Astrocyte (in vitro differentiated cells and primary cell): ENCODE results near the gene SATB2. TPM values are rescaled to one million over a fixed set of nuclear protein-coding genes. Genes with fewer than 3 reads are reported as not detected.

Experiments
- DNase-seq: peaks from one replicate; pipeline ENCODE4 v3.0.0-alpha.2; 2010; ENCODE audit warnings: low read depth
- FAIRE-seq: peaks from 2 replicates; lab custom pipeline; 2011; peaks lifted over from hg19 to GRCh38; lab: Jason Lieb, UNC
- H2AFZ ChIP-seq: 2 replicates; pipeline ENCODE4 v1.6.0; 2012; ENCODE audit warnings: low read depth, low read length, inconsistent platforms
- H3K27ac ChIP-seq: 2 replicates; pipeline ENCODE4 v1.5.1; 2011; ENCODE audit warnings: low read depth, low read length, inconsistent platforms
- H3K27me3 ChIP-seq: 2 replicates; pipeline ENCODE4 v1.6.0; 2011; ENCODE audit warnings: low read length, inconsistent platforms; ENCODE audit not compliant: insufficient read depth
- H3K36me3 ChIP-seq: 2 replicates; pipeline ENCODE4 v1.5.1; 2011; ENCODE audit warnings: low read length, inconsistent platforms; ENCODE audit not compliant: insufficient read depth
- H3K4me1 ChIP-seq: 2 replicates; pipeline ENCODE4 v1.5.1; 2011; ENCODE audit warnings: low read length, inconsistent platforms; ENCODE audit not compliant: insufficient read depth
- H3K4me2 ChIP-seq: 2 replicates; pipeline ENCODE4 v1.6.0; 2012; ENCODE audit warnings: low read length, inconsistent platforms
- H3K4me3 ChIP-seq: 2 replicates; pipeline ENCODE4 v1.5.1; 2011; ENCODE audit warnings: low read depth, mild to moderate bottlenecking, low read length, inconsistent platforms; ENCODE audit not compliant: insufficient read depth
- H3K79me2 ChIP-seq: 2 replicates; pipeline ENCODE4 v1.6.0; 2012; ENCODE audit warnings: mild to moderate bottlenecking, low read length, inconsistent platforms; ENCODE audit not compliant: insufficient read depth
- H3K9ac ChIP-seq: 2 replicates; pipeline ENCODE4 v1.6.0; 2012; ENCODE audit warnings: mild to moderate bottlenecking, low read length, inconsistent platforms
- H3K9me3 ChIP-seq: 2 replicates; pipeline ENCODE4 v1.5.1; 2012; ENCODE audit warnings: low read depth, mild to moderate bottlenecking, low read length, inconsistent platforms; ENCODE audit not compliant: insufficient read depth
- H4K20me1 ChIP-seq: 2 replicates; pipeline ENCODE4 v1.6.0; 2012; ENCODE audit warnings: low read length, inconsistent platforms; ENCODE audit not compliant: insufficient read depth
- H3K27ac Mint-ChIP-seq: one replicate; pipeline ENCODE4 v1.8.0; 2021; ENCODE audit warnings: mild to moderate bottlenecking, mixed read lengths; ENCODE audit not compliant: unreplicated experiment
- H3K27me3 Mint-ChIP-seq: one replicate; pipeline ENCODE4 v1.8.0; 2021; ENCODE audit warnings: low read depth, mixed read lengths; ENCODE audit not compliant: unreplicated experiment
- H3K36me3 Mint-ChIP-seq: one replicate; pipeline ENCODE4 v1.8.0; 2021; ENCODE audit warnings: low read depth, mixed read lengths; ENCODE audit not compliant: unreplicated experiment
- H3K4me1 Mint-ChIP-seq: one replicate; pipeline ENCODE4 v1.8.0; 2021; ENCODE audit warnings: low read depth, mixed read lengths; ENCODE audit not compliant: unreplicated experiment
- H3K4me3 Mint-ChIP-seq: one replicate; pipeline ENCODE4 v1.8.0; 2021; ENCODE audit warnings: mild to moderate bottlenecking, moderate library complexity, mixed read lengths; ENCODE audit not compliant: unreplicated experiment
- H3K9me3 Mint-ChIP-seq: one replicate; pipeline ENCODE4 v1.8.0; 2021; ENCODE audit warnings: mild to moderate bottlenecking, mixed read lengths; ENCODE audit not compliant: unreplicated experiment
- EZH2 ChIP-seq: IDR thresholded peaks from 2 replicates; pipeline ENCODE4 v1.6.1; 2012; ENCODE audit warnings: mild to moderate bottlenecking, low read length, inconsistent platforms; ENCODE audit not compliant: insufficient read depth
- total RNA-seq: library from RNA; stranded (reverse); gene quantifications from 2 replicates; pipeline ENCODE4 v1.2.1, GENCODE V29; 2021
- TF ChIP-seq, protein P1 (sequence below): IDR thresholded peaks from 2 replicates; pipeline ENCODE4 v1.5.1; 2011; ENCODE audit warnings: low read depth, mild to moderate bottlenecking, inconsistent platforms, low read length, moderate library complexity; ENCODE audit not compliant: insufficient read depth

The SATB2 gene
- total RNA-seq, 1 donor from 2014 or later, result 12.3 TPM

DNA sequence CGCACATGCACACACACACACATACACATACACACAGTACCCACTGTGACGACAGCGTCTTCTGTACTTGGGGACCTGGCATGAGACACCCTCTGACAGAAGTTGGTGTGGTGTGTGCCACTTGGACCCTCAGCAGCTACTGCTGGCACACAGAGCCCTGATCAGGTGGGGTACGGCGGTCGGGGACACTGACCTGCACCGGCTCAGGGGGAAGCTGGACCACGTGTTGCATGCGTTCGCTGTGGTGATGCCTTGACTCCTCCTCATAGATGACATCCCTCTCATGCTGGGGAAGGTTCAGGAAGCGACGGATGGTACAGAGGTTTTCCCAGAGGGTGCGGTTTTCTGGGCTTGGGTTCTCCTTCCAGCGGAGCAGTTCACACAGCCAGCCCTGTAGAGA is 149.2 kb downstream of the SATB2 start:
- no peaks in the 10 kb centered on the region for H3K9me3 ChIP-seq
- no peak for DNase-seq
- no peak overlapping the region for H3K4me2 ChIP-seq
- no peaks in the 10 kb centered on the region for H4K20me1 ChIP-seq
- Mint-ChIP-seq H3K27me3 (no peaks in the 10 kb centered on the region), H3K36me3 (peaks cover 2% of the 10 kb centered on the region), H3K4me1 (peaks cover 8% of the 10 kb centered on the region), H3K4me3 (no peak overlapping the region), H3K9me3 (no peaks in the 10 kb centered on the region), H3K27ac (no peak overlapping the region)
- H3K4me1 ChIP-seq, result peaks cover 10% of the 10 kb centered on the region
- H3K9ac ChIP-seq, result no peak overlapping the region
- no peak overlapping the region for H2AFZ ChIP-seq
- TF ChIP-seq EZH2, result no peak
- TF ChIP-seq, protein P1, sequence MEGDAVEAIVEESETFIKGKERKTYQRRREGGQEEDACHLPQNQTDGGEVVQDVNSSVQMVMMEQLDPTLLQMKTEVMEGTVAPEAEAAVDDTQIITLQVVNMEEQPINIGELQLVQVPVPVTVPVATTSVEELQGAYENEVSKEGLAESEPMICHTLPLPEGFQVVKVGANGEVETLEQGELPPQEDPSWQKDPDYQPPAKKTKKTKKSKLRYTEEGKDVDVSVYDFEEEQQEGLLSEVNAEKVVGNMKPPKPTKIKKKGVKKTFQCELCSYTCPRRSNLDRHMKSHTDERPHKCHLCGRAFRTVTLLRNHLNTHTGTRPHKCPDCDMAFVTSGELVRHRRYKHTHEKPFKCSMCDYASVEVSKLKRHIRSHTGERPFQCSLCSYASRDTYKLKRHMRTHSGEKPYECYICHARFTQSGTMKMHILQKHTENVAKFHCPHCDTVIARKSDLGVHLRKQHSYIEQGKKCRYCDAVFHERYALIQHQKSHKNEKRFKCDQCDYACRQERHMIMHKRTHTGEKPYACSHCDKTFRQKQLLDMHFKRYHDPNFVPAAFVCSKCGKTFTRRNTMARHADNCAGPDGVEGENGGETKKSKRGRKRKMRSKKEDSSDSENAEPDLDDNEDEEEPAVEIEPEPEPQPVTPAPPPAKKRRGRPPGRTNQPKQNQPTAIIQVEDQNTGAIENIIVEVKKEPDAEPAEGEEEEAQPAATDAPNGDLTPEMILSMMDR, result no peak
- H3K36me3 ChIP-seq, result peaks cover 4% of the 10 kb centered on the region
- H3K79me2 ChIP-seq, result no peaks in the 10 kb centered on the region
- no peak overlapping the region for H3K4me3 ChIP-seq
- no peak overlapping the region for H3K27ac ChIP-seq
- H3K27me3 ChIP-seq, result no peaks in the 10 kb centered on the region
- no peak for FAIRE-seq

DNA sequence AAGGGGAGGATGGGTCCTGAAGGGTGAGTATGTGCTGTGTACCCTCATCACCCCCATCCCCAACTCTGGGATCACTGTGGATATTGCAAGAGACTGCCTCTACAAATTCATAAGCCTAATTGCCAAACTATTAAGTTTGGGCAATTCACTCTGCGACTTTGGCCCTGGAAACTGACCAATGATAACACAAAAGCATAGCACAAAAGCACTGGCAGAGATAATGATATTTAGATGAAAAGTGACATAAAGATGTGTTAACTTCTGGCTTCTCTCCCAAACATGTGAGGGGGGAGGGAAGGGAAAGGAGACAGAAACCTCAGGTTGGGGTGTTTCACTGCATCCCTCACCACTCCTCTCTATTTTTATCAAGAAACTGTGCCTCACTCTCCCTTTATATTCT is 150.3 kb downstream of the SATB2 start:
- H3K4me3 ChIP-seq, result no peak overlapping the region
- no peaks in the 10 kb centered on the region for H3K9me3 ChIP-seq
- H3K79me2 ChIP-seq, result no peaks in the 10 kb centered on the region
- H3K27ac ChIP-seq, result no peak overlapping the region
- H3K27me3 ChIP-seq, result no peaks in the 10 kb centered on the region
- no peak overlapping the region for H3K27ac Mint-ChIP-seq
- H3K4me2 ChIP-seq, result no peak overlapping the region
- TF ChIP-seq EZH2, result no peak
- TF ChIP-seq, protein P1, result no peak
- no peak overlapping the region for H3K4me3 Mint-ChIP-seq
- no peak overlapping the region for H3K9ac ChIP-seq
- peak; percentile 23 for DNase-seq
- H3K4me1 Mint-ChIP-seq, result peaks cover 19% of the 10 kb centered on the region
- H2AFZ ChIP-seq, result no peak overlapping the region
- FAIRE-seq, result no peak
- peaks cover 4% of the 10 kb centered on the region for H3K36me3 ChIP-seq
- H3K27me3 Mint-ChIP-seq, result no peaks in the 10 kb centered on the region
- peaks cover 21% of the 10 kb centered on the region for H3K4me1 ChIP-seq
- peaks cover 2% of the 10 kb centered on the region for H3K36me3 Mint-ChIP-seq
- no peaks in the 10 kb centered on the region for H3K9me3 Mint-ChIP-seq
- no peaks in the 10 kb centered on the region for H4K20me1 ChIP-seq

DNA sequence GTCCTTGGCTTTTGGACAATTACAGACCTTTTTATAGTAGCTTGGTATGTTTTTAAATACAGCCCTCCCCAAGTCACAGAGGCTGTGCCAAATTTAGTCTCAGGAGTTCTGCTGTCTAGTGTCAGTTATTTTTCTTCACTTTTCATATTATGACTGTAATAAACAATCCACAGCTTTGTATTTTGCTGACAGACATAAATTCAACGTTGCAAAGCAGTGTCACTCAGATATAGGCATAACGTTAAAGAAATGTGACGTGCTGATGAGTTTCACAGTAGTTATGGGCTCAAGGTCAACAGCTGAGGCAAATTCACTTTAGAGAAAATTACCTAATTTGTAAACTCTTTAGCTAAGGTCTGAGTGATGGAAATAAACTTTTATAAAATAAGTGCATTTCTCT is 151.6 kb downstream of the SATB2 start:
- H3K9me3 Mint-ChIP-seq, result no peaks in the 10 kb centered on the region
- H3K4me3 ChIP-seq, result no peak overlapping the region
- no peak overlapping the region for H3K27ac Mint-ChIP-seq
- no peak for DNase-seq
- TF ChIP-seq EZH2, result no peak
- TF ChIP-seq, protein P1, result no peak
- no peaks in the 10 kb centered on the region for H4K20me1 ChIP-seq
- H3K4me3 Mint-ChIP-seq, result no peak overlapping the region
- no peak for FAIRE-seq
- H3K27me3 ChIP-seq, result no peaks in the 10 kb centered on the region
- H3K9me3 ChIP-seq, result no peaks in the 10 kb centered on the region
- H3K4me2 ChIP-seq, result no peak overlapping the region
- H3K4me1 Mint-ChIP-seq, result peaks cover 20% of the 10 kb centered on the region
- peaks cover 2% of the 10 kb centered on the region for H3K36me3 Mint-ChIP-seq
- H3K36me3 ChIP-seq, result no peaks in the 10 kb centered on the region
- H3K27me3 Mint-ChIP-seq, result no peaks in the 10 kb centered on the region
- H3K79me2 ChIP-seq, result no peaks in the 10 kb centered on the region
- H3K9ac ChIP-seq, result no peak overlapping the region
- no peak overlapping the region for H2AFZ ChIP-seq
- H3K27ac ChIP-seq, result no peak overlapping the region
- peaks cover 23% of the 10 kb centered on the region for H3K4me1 ChIP-seq
